CD14-positive monocyte (primary cell): ENCODE measurements around the gene TMOD4. TPM values are rescaled to one million over a fixed set of nuclear protein-coding genes. Genes with fewer than 3 reads are reported as not detected.

Experiments used
- DNase-seq, 3 donors: peaks; one replicate each; pipeline ENCODE4 v3.0.0-alpha.2; 2011 to 2022
- H2AFZ ChIP-seq: 2 replicates; pipeline ENCODE4 v1.6.0; 2012; ENCODE audit warnings: mild to moderate bottlenecking, low read depth, low read length, inconsistent platforms; ENCODE audit not compliant: insufficient read depth, poor library complexity, severe bottlenecking
- H3K27ac ChIP-seq, 2 donors: 1 replicate in 1 of 2; 2 replicates in 1 of 2; pipeline ENCODE4 v1.5.1; 2012 to 2013; ENCODE audit warnings: low read length in 2 of 2, control low read depth in 1 of 2, inconsistent platforms in 1 of 2, low read depth in 1 of 2, mild to moderate bottlenecking in 1 of 2
- H3K27me3 ChIP-seq, 2 donors: one replicate each; pipeline versions ENCODE4 v1.6.0 to v1.6.1; 2011 to 2013; ENCODE audit warnings: low read length in 2 of 2; ENCODE audit not compliant: control insufficient read depth in 2 of 2, insufficient read depth in 2 of 2
- H3K36me3 ChIP-seq, 2 donors: replicated peaks in 1 of 2; 1 replicate in 1 of 2; 2 replicates in 1 of 2; pipeline versions ENCODE4 v1.5.1 to v1.6.1; 2012 to 2013; ENCODE audit warnings: low read length in 2 of 2, control low read depth in 1 of 2, inconsistent platforms in 1 of 2, mild to moderate bottlenecking in 1 of 2; ENCODE audit not compliant: insufficient read depth in 2 of 2, control insufficient read depth in 1 of 2
- H3K4me1 ChIP-seq, 2 donors: 1 replicate in 1 of 2; 2 replicates in 1 of 2; pipeline versions ENCODE4 v1.5.1 to v1.6.1; 2012 to 2013; ENCODE audit warnings: low read length in 2 of 2, control low read depth in 1 of 2, inconsistent platforms in 1 of 2, mild to moderate bottlenecking in 1 of 2, moderate library complexity in 1 of 2; ENCODE audit not compliant: insufficient read depth in 2 of 2, control insufficient read depth in 1 of 2
- H3K4me2 ChIP-seq: replicated peaks from 2 replicates; pipeline ENCODE3; 2012; ENCODE audit warnings: low read length, moderate library complexity, mild to moderate bottlenecking; ENCODE audit not compliant: poor library complexity, severe bottlenecking; ENCODE audit errors: extremely low read depth
- H3K4me3 ChIP-seq, 3 experiments: fragments of 200-600 bp in 1 of 3; sonication (generic) in 1 of 3; replicated peaks in 1 of 3; 1 replicate in 2 of 3; 2 replicates in 1 of 3; pipeline ENCODE4 v1.5.1; 2011 to 2013; ENCODE audit warnings: low read length in 3 of 3, mild to moderate bottlenecking in 3 of 3, control low read depth in 2 of 3, low read depth in 2 of 3, inconsistent platforms in 1 of 3, moderate library complexity in 1 of 3
- H3K79me2 ChIP-seq: 2 replicates; pipeline ENCODE4 v1.6.0; 2012; ENCODE audit warnings: mild to moderate bottlenecking, control low read depth, inconsistent platforms, low read length, moderate library complexity; ENCODE audit not compliant: insufficient read depth
- H3K9ac ChIP-seq: 2 replicates; pipeline ENCODE4 v1.6.0; 2017; ENCODE audit warnings: low read length, mild to moderate bottlenecking; ENCODE audit not compliant: insufficient read depth, poor library complexity, severe bottlenecking
- H3K9me3 ChIP-seq, 2 donors: replicated peaks in 1 of 2; 1 replicate in 1 of 2; 2 replicates in 1 of 2; pipeline versions ENCODE4 v1.5.1 to v1.6.1; 2012 to 2013; ENCODE audit warnings: low read length in 2 of 2, control low read depth in 1 of 2; ENCODE audit not compliant: control insufficient read depth in 1 of 2, insufficient read depth in 1 of 2
- H4K20me1 ChIP-seq: 2 replicates; pipeline ENCODE4 v1.6.0; 2012; ENCODE audit warnings: mild to moderate bottlenecking, low read length, control low read depth, moderate library complexity; ENCODE audit not compliant: insufficient read depth
- H3K27ac Mint-ChIP-seq, 7 donors: one replicate each; pipeline ENCODE4 v1.8.0; 2020; ENCODE audit warnings: mild to moderate bottlenecking in 7 of 7, mixed read lengths in 7 of 7, moderate library complexity in 6 of 7, inconsistent platforms in 2 of 7
- H3K27me3 Mint-ChIP-seq, 3 donors: one replicate each; pipeline ENCODE4 v1.8.0; 2021 to 2022; ENCODE audit warnings: low read depth in 3 of 3, mild to moderate bottlenecking in 3 of 3, mixed read lengths in 3 of 3, moderate library complexity in 3 of 3, inconsistent platforms in 1 of 3
- H3K36me3 Mint-ChIP-seq, 2 donors: one replicate each; pipeline ENCODE4 v1.8.0; 2020; ENCODE audit warnings: mixed read lengths in 2 of 2, inconsistent platforms in 1 of 2, mild to moderate bottlenecking in 1 of 2
- H3K4me1 Mint-ChIP-seq: one replicate; pipeline ENCODE4 v1.8.0; 2020; ENCODE audit warnings: mild to moderate bottlenecking, mixed read lengths
- H3K4me3 Mint-ChIP-seq, 2 donors: one replicate each; pipeline ENCODE4 v1.8.0; 2020; ENCODE audit warnings: mild to moderate bottlenecking in 2 of 2, mixed read lengths in 2 of 2, moderate library complexity in 1 of 2
- H3K9me3 Mint-ChIP-seq, 7 donors: one replicate each; pipeline ENCODE4 v1.8.0; 2020 to 2022; ENCODE audit warnings: mixed read lengths in 7 of 7, mild to moderate bottlenecking in 6 of 7, moderate library complexity in 6 of 7, inconsistent platforms in 2 of 7
- CTCF ChIP-seq: fragments of 200-600 bp; IDR thresholded peaks from one replicate; pipeline ENCODE4 v1.8.0; 2022; ENCODE audit warnings: antibody characterized with exemption, mild to moderate bottlenecking
- WGBS: methylation state at CpG from one replicate; pipeline ENCODE4 v1.1.5; 2013; ENCODE audit warnings: missing lambda C conversion rate; ENCODE audit not compliant: insufficient coverage; 5-methylcytosine and 5-hydroxymethylcytosine counted together
- intact Hi-C, 2 donors: fragments of 100-400 bp; cut with micrococcal nuclease; formaldehyde crosslinking; loops; one replicate each; pipeline versions ENCODE4 v1.15.0 to v1.15.1; 2023
- polyA plus RNA-seq, 3 donors: library from polyadenylated mRNA; depleted of rRNA in 1 of 3; unstranded in 2 of 3; stranded (reverse) in 1 of 3; fragments of 300-500 nt in 2 of 3; fragments of >200 nt in 1 of 3; fragmentation: Illumina TruSeq in 2 of 3; gene quantifications; 1 replicate in 2 of 3; 2 replicates in 1 of 3; pipeline ENCODE4 v1.2.3, GENCODE V29; 2012 to 2021

The TMOD4 gene
- polyA plus RNA-seq, 3 donors, result 2.0 TPM; not detected in 2

DNA sequence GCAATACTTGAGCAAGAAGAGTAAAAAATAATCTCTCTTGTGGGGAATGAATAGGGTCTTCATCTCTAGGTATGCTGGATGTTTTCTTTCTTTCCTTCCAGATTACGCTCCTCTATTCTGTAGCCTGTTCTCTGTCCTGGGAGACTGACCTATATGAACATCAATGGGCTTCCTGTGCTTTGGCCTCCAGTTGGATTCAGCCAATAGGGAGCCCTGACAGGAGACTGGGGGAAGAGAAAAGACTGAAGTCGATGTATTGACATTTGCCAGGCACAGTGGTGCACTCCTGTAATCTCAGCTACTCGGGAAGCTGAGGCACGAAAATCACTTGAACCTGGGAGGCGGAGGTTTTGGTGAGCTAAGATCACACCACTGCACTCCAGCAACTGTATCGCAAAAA is 47.0 kb downstream of the TMOD4 start:
- Histone ChIP-seq H3K4me1 (peaks cover 14 to 16% of the 10 kb centered on the region in 2 donors), H3K27ac (no peak overlapping the region), H3K9ac (no peak overlapping the region), H3K79me2 (no peaks in the 10 kb centered on the region), H3K4me2 (no peak overlapping the region), H3K9me3 (no peaks in the 10 kb centered on the region), H3K36me3 (peaks cover 4 to 8% of the 10 kb centered on the region in 2 donors), H3K27me3 (peaks cover 0 to 8% of the 10 kb centered on the region in 2 donors), H4K20me1 (no peaks in the 10 kb centered on the region), H2AFZ (no peak overlapping the region), H3K4me3 (no peak overlapping the region)
- TF ChIP-seq CTCF, result no peak
- Mint-ChIP-seq H3K9me3 (peaks cover 0 to 2% (median 0%) of the 10 kb centered on the region in 7 donors), H3K4me3 (no peak overlapping the region), H3K27ac (no peak overlapping the region), H3K4me1 (peaks cover 15% of the 10 kb centered on the region), H3K36me3 (peaks cover 10 to 16% of the 10 kb centered on the region in 2 donors), H3K27me3 (peaks cover 3 to 14% (median 5%) of the 10 kb centered on the region in 3 donors)
- DNase-seq, result no peak
- 97% methylated on average over 5 of the region's 6 CpGs for WGBS
- intact Hi-C loops, result no loop called here

GRCh38 chr1:151124763-151125403 is 50.9 kb downstream of the TMOD4 start:
- WGBS, result no CpG with 5 or more reads among the region's 5 CpGs
- DNase-seq, result no peak
- intact Hi-C loops, result no loop called here
- no peaks in the 10 kb centered on the region for H3K79me2 ChIP-seq
- H3K36me3 ChIP-seq, result peaks cover 9 to 27% of the 10 kb centered on the region in 2 donors
- H3K9me3 ChIP-seq, result no peaks in the 10 kb centered on the region
- H3K4me1 ChIP-seq, result no peaks in the 10 kb centered on the region
- no peak overlapping the region for H3K9ac ChIP-seq
- H3K4me1 Mint-ChIP-seq, result no peaks in the 10 kb centered on the region
- no peaks in the 10 kb centered on the region for H3K27me3 ChIP-seq
- H3K4me2 ChIP-seq, result no peak overlapping the region
- TF ChIP-seq CTCF, result no peak
- peaks cover 22 to 48% of the 10 kb centered on the region in 2 donors for H3K36me3 Mint-ChIP-seq
- no peaks in the 10 kb centered on the region for H4K20me1 ChIP-seq
- peaks cover 0 to 2% (median 0%) of the 10 kb centered on the region in 7 donors for H3K9me3 Mint-ChIP-seq
- no peak overlapping the region for H2AFZ ChIP-seq
- H3K4me3 Mint-ChIP-seq, result no peak overlapping the region
- H3K27me3 Mint-ChIP-seq, result no peaks in the 10 kb centered on the region
- no peak overlapping the region for H3K4me3 ChIP-seq
- no peak overlapping the region for H3K27ac Mint-ChIP-seq
- no peak overlapping the region for H3K27ac ChIP-seq

Other genes starting within 250 kb of the TMOD4 start
- 10 to 100 TPM; 13.9 to 69.4 (median 15.5) TPM for gene SETDB1, start 249.6 kb downstream of the TMOD4 start, polyA plus RNA-seq
- gene CERS2, start 201.1 kb downstream of the TMOD4 start, polyA plus RNA-seq, result 100 to 1,000 TPM; 152 to 224 (median 200) TPM
- 1 to 10 TPM in 2 of 3 donors, under 1 TPM in 1; 0.28 to 1.7 (median 1.4) TPM for gene ANXA9, start 193.7 kb downstream of the TMOD4 start, polyA plus RNA-seq
- 10 to 100 TPM; 11.5 to 25.0 (median 13.2) TPM for gene MINDY1, start 169.1 kb downstream of the TMOD4 start, polyA plus RNA-seq
- 10 to 100 TPM in 2 of 3 donors, 1 to 10 TPM in 1; 8.4 to 22.8 (median 22.6) TPM for gene PRUNE1, start 167.5 kb downstream of the TMOD4 start, polyA plus RNA-seq
- gene BNIPL, start 139.4 kb downstream of the TMOD4 start, polyA plus RNA-seq, result under 1 TPM in 1 of 3 donors, not detected in 2; 0.77 TPM
- gene C1orf56, start 128.2 kb downstream of the TMOD4 start, polyA plus RNA-seq, result 1 to 10 TPM in 1 of 3 donors, under 1 TPM in 2; 0.60 to 1.5 (median 0.62) TPM
- gene CDC42SE1, start 116.4 kb downstream of the TMOD4 start, polyA plus RNA-seq, result 100 to 1,000 TPM in 1 of 3 donors, 10 to 100 TPM in 2; 62.1 to 302 (median 75.7) TPM
- under 1 TPM; 0.38 to 0.93 (median 0.40) TPM for gene MLLT11, start 115.6 kb downstream of the TMOD4 start, polyA plus RNA-seq
- 10 to 100 TPM in 1 of 3 donors, 1 to 10 TPM in 2; 2.2 to 14.0 (median 2.2) TPM for gene GABPB2, start 105.2 kb downstream of the TMOD4 start, polyA plus RNA-seq
- gene SEMA6C, start 29.4 kb downstream of the TMOD4 start, polyA plus RNA-seq, result 1 to 10 TPM in 1 of 3 donors, under 1 TPM in 2; 0.39 to 1.4 (median 0.97) TPM
- 100 to 1,000 TPM in 2 of 3 donors, 10 to 100 TPM in 1; 50.3 to 104 (median 103) TPM for gene TNFAIP8L2, start 19.3 kb downstream of the TMOD4 start, polyA plus RNA-seq
- under 1 TPM in 2 of 3 donors, not detected in 1; 0.16 to 0.24 TPM for gene LYSMD1, start 10.1 kb downstream of the TMOD4 start, polyA plus RNA-seq
- 100 to 1,000 TPM in 2 of 3 donors, 10 to 100 TPM in 1; 74.9 to 110 (median 103) TPM for gene SCNM1, start 9.8 kb downstream of the TMOD4 start, polyA plus RNA-seq
- gene VPS72, start 14.2 kb upstream of the TMOD4 start, polyA plus RNA-seq, result 10 to 100 TPM; 30.4 to 43.3 (median 37.7) TPM
- gene PIP5K1A, start 22.6 kb upstream of the TMOD4 start, polyA plus RNA-seq, result 10 to 100 TPM; 10.8 to 47.7 (median 11.7) TPM
- gene PSMD4, start 78.8 kb upstream of the TMOD4 start, polyA plus RNA-seq, result 100 to 1,000 TPM; 232 to 266 (median 252) TPM
- 10 to 100 TPM in 1 of 3 donors, 1 to 10 TPM in 2; 1.3 to 26.5 (median 1.8) TPM for gene ZNF687, start 106.3 kb upstream of the TMOD4 start, polyA plus RNA-seq
- gene PI4KB, start 151.4 kb upstream of the TMOD4 start, polyA plus RNA-seq, result 100 to 1,000 TPM in 1 of 3 donors, 10 to 100 TPM in 2; 37.8 to 148 (median 50.3) TPM
- 10 to 100 TPM; 39.3 to 66.3 (median 43.5) TPM for gene RFX5, start 171.3 kb upstream of the TMOD4 start, polyA plus RNA-seq
- gene SELENBP1, start 196.7 kb upstream of the TMOD4 start, polyA plus RNA-seq, result under 1 TPM in 2 of 3 donors, not detected in 1; 0.61 to 0.79 TPM
- gene PSMB4, start 223.6 kb upstream of the TMOD4 start, polyA plus RNA-seq, result 100 to 1,000 TPM in 1 of 3 donors, 10 to 100 TPM in 2; 69.6 to 316 (median 85.6) TPM